HL-60 (cell line): ENCODE measurements around the gene CLPTM1L.
"Not testable (repeated sequence)": the region's sequence is repeated elsewhere in the genome, so short reads cannot be mapped to it uniquely, and the experiment has no call there.

Source experiments
- DNase-seq, 2 experiments: peaks; one replicate each; pipeline ENCODE4 v3.0.0-alpha.2; 2010 to 2020; ENCODE audit warnings: low read depth in 1 of 2, low spot score in 1 of 2
- H3K27ac ChIP-seq: fragments of 250-450 bp; sonication (Bioruptor Pico); replicated peaks from 2 replicates; pipeline ENCODE4 v1.5.1; 2020; ENCODE audit warnings: mild to moderate bottlenecking, moderate library complexity
- H3K27me3 ChIP-seq: fragments of 250-450 bp; sonication (Bioruptor Pico); 2 replicates; pipeline ENCODE4 v1.5.1; 2021; ENCODE audit warnings: mild to moderate bottlenecking, moderate library complexity; ENCODE audit not compliant: insufficient read depth, poor library complexity, severe bottlenecking
- H3K4me3 ChIP-seq: replicated peaks from 2 replicates; pipeline ENCODE4 v1.5.1; 2011; ENCODE audit warnings: mild to moderate bottlenecking, control low read depth, low read length; ENCODE audit not compliant: insufficient read depth
- GABPA ChIP-seq: IDR thresholded peaks from 2 replicates; pipeline ENCODE4 v1.6.1; 2012; ENCODE audit warnings: low read depth
- POLR2AphosphoS5 ChIP-seq: IDR thresholded peaks from 2 replicates; pipeline ENCODE4 v1.6.1; 2012; ENCODE audit warnings: low read depth
- REST ChIP-seq: IDR thresholded peaks from 2 replicates; pipeline ENCODE4 v1.6.1; 2012; ENCODE audit warnings: low read depth; ENCODE audit not compliant: insufficient replicate concordance
- SPI1 ChIP-seq: IDR thresholded peaks from 2 replicates; pipeline ENCODE4 v1.6.1; 2012; ENCODE audit warnings: low read depth, mild to moderate bottlenecking, borderline replicate concordance
- TF ChIP-seq, protein P1 (sequence below): IDR thresholded peaks from one replicate; pipeline ENCODE4 v1.5.1; 2011; ENCODE audit warnings: low read length, control low read depth, inconsistent platforms; ENCODE audit not compliant: insufficient read depth

The CLPTM1L gene

DNA sequence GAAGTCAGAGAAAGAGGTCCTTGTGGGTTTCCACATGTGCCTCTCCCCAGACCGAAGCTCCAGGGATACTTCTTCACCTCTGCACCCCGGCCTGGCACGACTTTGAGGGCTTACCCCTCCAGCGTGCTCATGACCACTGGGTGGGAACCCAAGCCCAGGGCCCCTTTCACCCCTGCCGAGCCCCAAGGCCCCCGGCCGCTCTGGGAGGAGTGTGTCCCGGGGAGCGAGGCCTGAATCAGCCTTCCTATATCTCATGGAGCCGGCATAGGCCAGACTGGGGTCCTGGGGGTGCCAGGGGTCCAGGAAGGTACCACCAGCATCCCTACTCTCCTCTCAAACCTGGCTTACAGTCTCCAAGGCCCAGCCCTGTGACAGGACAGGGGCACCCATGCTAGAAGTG, 67.1 kb downstream of the CLPTM1L start:
- no peak overlapping the region for H3K27ac ChIP-seq
- no peaks in the 10 kb centered on the region for H3K27me3 ChIP-seq
- TF ChIP-seq SPI1: no peak
- DNase-seq: no peak
- H3K4me3 ChIP-seq: no peak overlapping the region

- Histone ChIP-seq H3K4me3 (no peak overlapping the region), H3K27me3 (no peaks in the 10 kb centered on the region), H3K27ac (no peak overlapping the region)
- no peak for DNase-seq
- TF ChIP-seq SPI1: no peak
These were observed 67.6 kb downstream of the CLPTM1L start for GRCh38 chr5:1277331-1277730.

- no peaks in the 10 kb centered on the region for H3K27me3 ChIP-seq
- no peak overlapping the region for H3K4me3 ChIP-seq
- DNase-seq: no peak
- H3K27ac ChIP-seq: no peak overlapping the region
- TF ChIP-seq, protein P1, sequence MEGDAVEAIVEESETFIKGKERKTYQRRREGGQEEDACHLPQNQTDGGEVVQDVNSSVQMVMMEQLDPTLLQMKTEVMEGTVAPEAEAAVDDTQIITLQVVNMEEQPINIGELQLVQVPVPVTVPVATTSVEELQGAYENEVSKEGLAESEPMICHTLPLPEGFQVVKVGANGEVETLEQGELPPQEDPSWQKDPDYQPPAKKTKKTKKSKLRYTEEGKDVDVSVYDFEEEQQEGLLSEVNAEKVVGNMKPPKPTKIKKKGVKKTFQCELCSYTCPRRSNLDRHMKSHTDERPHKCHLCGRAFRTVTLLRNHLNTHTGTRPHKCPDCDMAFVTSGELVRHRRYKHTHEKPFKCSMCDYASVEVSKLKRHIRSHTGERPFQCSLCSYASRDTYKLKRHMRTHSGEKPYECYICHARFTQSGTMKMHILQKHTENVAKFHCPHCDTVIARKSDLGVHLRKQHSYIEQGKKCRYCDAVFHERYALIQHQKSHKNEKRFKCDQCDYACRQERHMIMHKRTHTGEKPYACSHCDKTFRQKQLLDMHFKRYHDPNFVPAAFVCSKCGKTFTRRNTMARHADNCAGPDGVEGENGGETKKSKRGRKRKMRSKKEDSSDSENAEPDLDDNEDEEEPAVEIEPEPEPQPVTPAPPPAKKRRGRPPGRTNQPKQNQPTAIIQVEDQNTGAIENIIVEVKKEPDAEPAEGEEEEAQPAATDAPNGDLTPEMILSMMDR: no peak
These were observed 68.0 kb downstream of the CLPTM1L start for GRCh38 chr5:1276930-1277329.

GRCh38 chr5:1275397-1276391, 69.2 kb downstream of the CLPTM1L start:
- not testable (repeated sequence) for DNase-seq, H3K4me3 ChIP-seq, H3K27ac ChIP-seq, H3K27me3 ChIP-seq

DNA sequence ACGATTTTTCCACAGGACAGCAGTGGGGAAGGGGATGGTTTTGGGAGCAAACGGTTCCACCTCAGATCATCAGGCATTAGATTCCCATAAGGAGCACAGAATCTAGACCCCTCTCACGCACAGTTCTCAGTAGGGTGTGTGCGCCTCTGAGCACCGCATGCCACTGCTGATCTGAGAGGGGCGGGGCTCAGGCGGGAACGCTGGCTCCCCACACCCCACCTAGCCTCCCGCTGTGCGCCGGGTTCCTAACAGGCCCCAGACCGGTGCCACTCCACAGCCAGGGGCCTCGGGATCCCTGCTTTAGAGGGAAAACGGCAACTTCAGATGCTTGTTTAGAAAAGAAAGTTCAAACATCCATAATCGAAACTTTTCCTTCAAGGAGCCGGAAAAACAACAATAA, 70.4 kb downstream of the CLPTM1L start:
- DNase-seq: no peak
- H3K27me3 ChIP-seq: no peaks in the 10 kb centered on the region
- H3K4me3 ChIP-seq: no peak overlapping the region
- TF ChIP-seq SPI1: no peak
- H3K27ac ChIP-seq: no peak overlapping the region

- no peak overlapping the region for H3K27ac ChIP-seq
- TF ChIP-seq, protein P1: no peak
- TF ChIP-seq GABPA (no peak), REST (no peak), SPI1 (no peak), POLR2AphosphoS5 (no peak)
- no peaks in the 10 kb centered on the region for H3K27me3 ChIP-seq
- H3K4me3 ChIP-seq: no peak overlapping the region
- DNase-seq: no peak
These were observed 71.2 kb downstream of the CLPTM1L start for GRCh38 chr5:1273745-1274144.
